Tibial artery (tissue), 4 donors: ENCODE data around the gene FAM78A.

Experiments used
- DNase-seq, 2 donors: peaks; one replicate each; pipeline ENCODE4 v3.0.0-alpha.2; 2019
- H3K27ac ChIP-seq, 2 donors: fragments of 200-600 bp; sonication (generic) in 1 of 2; 1 replicate in 1 of 2; 2 replicates in 1 of 2; pipeline ENCODE4 v1.5.1; 2018 to 2019; ENCODE audit warnings: mild to moderate bottlenecking in 1 of 2
- H3K27me3 ChIP-seq, 2 donors: fragments of 200-600 bp; sonication (generic) in 1 of 2; one replicate each; pipeline versions ENCODE4 v1.5.1 to v1.6.0; 2016 to 2019
- H3K36me3 ChIP-seq, 3 donors: fragments of 200-600 bp; sonication (generic) in 2 of 3; one replicate each; pipeline ENCODE4 v1.5.1; 2016 to 2019; ENCODE audit warnings: mild to moderate bottlenecking in 2 of 3
- H3K4me1 ChIP-seq, 4 donors: fragments of 200-600 bp; sonication (generic) in 2 of 4; 1 replicate in 3 of 4; 2 replicates in 1 of 4; pipeline ENCODE4 v1.5.1; 2016 to 2019
- H3K4me3 ChIP-seq, 2 donors: fragments of 200-600 bp; sonication (generic) in 1 of 2; 1 replicate in 1 of 2; 2 replicates in 1 of 2; pipeline ENCODE4 v1.5.1; 2018 to 2019; ENCODE audit warnings: mild to moderate bottlenecking in 2 of 2
- H3K9me3 ChIP-seq, 3 donors: fragments of 200-600 bp; sonication (generic) in 1 of 3; one replicate each; pipeline ENCODE4 v1.5.1; 2016 to 2019
- intact Hi-C: fragments of 100-400 bp; cut with DNase I; formaldehyde crosslinking; loops from one replicate; pipeline ENCODE4 v1.15.0; 2023; ENCODE audit warnings: low total_unique reads
- TF ChIP-seq, protein P1 (sequence below), 2 experiments: fragments of 200-600 bp in 1 of 2; fragments of 450-650 bp in 1 of 2; IDR thresholded peaks; one replicate each; pipeline ENCODE4 v1.5.1; 2017 to 2019; ENCODE audit warnings: antibody characterized with exemption in 2 of 2, mild to moderate bottlenecking in 1 of 2, moderate library complexity in 1 of 2

The FAM78A gene

DNA sequence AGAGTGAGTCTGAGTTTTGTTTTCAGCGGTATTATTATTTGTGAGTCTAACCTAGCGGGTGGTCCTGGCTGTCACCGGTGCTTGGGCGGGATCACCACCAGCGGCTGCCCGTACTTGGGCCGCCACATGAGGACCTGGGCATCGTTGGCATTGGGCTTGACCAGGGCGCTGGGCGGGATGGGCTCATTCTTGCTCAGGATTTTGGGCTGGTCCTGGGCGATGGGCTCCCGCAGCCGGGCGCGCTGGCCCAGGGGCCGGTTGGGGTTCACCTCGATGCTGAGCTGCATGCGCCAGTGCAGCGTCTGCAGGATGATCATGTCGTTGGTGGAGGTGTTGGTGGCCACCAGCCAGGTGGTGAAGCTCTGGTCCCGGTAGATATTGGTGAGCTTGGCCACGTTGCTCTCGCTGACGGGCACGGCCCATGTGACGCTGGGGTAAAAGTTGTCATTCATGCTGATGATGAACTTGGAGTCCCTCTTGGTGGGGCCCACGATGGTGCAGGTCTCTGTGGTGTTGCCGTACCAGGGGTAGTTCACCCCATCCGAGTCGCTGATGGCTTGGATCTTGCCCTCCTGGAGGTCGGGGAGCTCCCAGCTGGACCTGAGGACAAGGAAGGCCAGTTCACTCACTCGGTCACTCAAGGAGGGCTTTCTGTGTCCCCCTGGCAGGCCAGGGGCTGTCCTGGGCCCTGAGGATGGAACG, 15.4 kb downstream of the FAM78A start:
- TF ChIP-seq, protein P1, sequence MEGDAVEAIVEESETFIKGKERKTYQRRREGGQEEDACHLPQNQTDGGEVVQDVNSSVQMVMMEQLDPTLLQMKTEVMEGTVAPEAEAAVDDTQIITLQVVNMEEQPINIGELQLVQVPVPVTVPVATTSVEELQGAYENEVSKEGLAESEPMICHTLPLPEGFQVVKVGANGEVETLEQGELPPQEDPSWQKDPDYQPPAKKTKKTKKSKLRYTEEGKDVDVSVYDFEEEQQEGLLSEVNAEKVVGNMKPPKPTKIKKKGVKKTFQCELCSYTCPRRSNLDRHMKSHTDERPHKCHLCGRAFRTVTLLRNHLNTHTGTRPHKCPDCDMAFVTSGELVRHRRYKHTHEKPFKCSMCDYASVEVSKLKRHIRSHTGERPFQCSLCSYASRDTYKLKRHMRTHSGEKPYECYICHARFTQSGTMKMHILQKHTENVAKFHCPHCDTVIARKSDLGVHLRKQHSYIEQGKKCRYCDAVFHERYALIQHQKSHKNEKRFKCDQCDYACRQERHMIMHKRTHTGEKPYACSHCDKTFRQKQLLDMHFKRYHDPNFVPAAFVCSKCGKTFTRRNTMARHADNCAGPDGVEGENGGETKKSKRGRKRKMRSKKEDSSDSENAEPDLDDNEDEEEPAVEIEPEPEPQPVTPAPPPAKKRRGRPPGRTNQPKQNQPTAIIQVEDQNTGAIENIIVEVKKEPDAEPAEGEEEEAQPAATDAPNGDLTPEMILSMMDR (IDR thresholded peaks at IDR 0.05) = no peak
- Histone ChIP-seq H3K36me3 (peaks cover 0 to 9% (median 8%) of the 10 kb centered on the region in 3 donors), H3K4me1 (peaks cover 0 to 6% (median 2%) of the 10 kb centered on the region in 4 donors), H3K27me3 (no peaks in the 10 kb centered on the region), H3K9me3 (no peaks in the 10 kb centered on the region), H3K4me3 (no peak overlapping the region), H3K27ac (no peak overlapping the region)
- DNase-seq = no peak
- intact Hi-C loops = no loop called here

DNA sequence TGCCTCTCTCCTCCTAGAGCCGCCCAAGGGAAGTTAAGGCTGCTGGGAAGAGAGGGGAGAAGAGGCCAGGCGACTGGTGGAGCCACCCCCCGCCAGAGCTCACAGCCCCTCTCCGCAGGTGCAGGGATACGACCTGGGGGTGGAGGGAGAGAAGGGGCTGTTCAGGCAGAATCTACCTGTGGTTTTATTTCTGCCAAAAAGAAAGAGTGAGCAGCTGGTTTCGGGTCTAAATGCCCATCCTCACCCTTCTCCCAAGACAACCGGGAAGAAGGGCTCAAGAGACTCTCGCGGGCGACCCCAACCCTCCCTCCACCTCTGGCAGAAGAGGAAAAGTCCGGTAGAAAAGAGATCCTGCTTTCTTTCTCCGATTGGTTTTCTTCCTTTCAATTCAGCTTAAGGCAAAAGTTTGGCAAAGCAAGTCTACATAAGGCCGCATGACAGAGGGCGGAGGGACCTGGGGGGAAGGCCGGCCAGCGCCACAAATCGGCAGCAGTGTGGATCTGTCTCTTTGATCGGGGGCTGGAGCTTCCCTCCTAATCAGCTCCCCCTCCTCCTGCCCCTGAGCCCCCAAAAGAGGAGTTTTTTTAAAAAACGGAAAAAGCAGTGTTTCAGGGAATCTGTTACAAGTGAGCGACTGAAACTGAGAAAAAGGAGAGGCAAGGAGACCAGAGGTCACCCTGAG, 16.3 kb downstream of the FAM78A start:
- DNase-seq = no peak
- Histone ChIP-seq H3K27ac (no peak overlapping the region), H3K4me3 (no peak overlapping the region), H3K36me3 (peaks cover 0 to 9% (median 8%) of the 10 kb centered on the region in 3 donors), H3K4me1 (peaks cover 0 to 6% (median 2%) of the 10 kb centered on the region in 4 donors), H3K27me3 (no peaks in the 10 kb centered on the region), H3K9me3 (no peaks in the 10 kb centered on the region)
- intact Hi-C loops = no loop called here
- TF ChIP-seq, protein P1 (IDR thresholded peaks at IDR 0.05) = no peak

DNA sequence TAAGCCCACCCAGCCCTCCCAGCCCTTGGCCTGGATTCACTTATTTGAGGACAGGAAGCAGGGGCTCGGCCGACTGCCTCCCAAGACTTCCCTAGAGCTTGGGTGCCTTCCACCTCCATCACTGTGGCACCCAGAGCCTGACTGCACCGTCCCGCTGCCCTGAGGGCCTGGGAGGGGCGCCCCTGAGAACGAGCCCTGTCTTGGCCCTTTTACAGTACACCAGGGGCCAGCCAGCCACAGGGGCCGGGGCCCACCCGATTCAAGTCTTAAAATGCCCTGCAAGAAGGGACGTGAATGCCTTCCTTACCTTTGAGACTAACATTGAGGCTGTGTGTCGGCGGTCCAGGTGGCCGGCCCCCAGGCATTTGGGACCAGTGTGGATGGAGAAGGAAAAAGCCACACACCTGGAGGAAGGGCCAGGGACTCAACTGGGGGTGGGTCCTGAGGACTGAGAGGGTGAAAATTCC, 16.8 kb downstream of the FAM78A start:
- Histone ChIP-seq H3K36me3 (peaks cover 0 to 9% (median 8%) of the 10 kb centered on the region in 3 donors), H3K9me3 (no peaks in the 10 kb centered on the region), H3K27ac (no peak overlapping the region), H3K4me1 (peaks cover 0 to 6% (median 2%) of the 10 kb centered on the region in 4 donors), H3K4me3 (no peak overlapping the region), H3K27me3 (no peaks in the 10 kb centered on the region)
- no peak for DNase-seq
- intact Hi-C loops = no loop called here
- TF ChIP-seq, protein P1 (IDR thresholded peaks at IDR 0.05) = no peak

DNA sequence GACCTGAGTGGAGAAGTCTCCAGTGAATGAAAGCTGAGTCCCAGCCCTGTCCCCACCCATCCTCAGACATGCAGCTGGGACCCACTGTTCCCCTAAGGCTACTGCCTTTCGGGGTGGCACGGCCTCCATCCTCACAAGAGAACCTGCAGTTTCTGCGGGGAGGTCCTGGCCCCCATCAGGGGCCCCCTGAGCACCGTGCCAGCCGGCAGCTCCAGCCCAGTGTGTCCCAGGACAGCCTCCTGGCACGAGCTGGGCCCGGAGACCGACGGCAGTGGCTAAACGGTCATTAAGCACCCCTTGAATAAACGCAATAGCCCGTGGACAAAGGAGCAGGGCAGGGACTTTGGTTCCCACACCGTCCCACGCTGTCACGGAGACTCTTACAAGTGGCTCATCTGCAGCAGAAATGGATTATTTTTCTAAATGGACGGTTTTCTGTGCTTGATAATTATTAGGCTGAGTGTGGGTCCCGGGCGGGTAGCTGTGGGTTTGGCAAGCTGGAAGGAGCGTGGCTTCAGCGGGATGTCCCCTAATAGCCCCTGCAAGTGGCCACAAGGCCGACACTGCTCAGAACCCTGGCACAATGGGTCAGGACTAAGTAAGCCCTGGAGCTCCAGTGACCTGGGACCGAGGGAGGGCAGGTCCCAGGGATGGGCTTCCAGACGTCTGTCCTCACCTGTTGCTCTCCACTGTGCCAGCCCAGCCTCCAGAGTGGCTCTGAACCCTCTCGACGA, 17.4 kb downstream of the FAM78A start:
- Histone ChIP-seq H3K27ac (no peak overlapping the region), H3K4me3 (no peak overlapping the region), H3K9me3 (no peaks in the 10 kb centered on the region), H3K27me3 (no peaks in the 10 kb centered on the region), H3K4me1 (peaks cover 0 to 6% (median 2%) of the 10 kb centered on the region in 4 donors), H3K36me3 (peaks cover 0 to 9% (median 8%) of the 10 kb centered on the region in 3 donors)
- DNase-seq = no peak
- intact Hi-C loops = no loop called here
- TF ChIP-seq, protein P1 (IDR thresholded peaks at IDR 0.05) = no peak

DNA sequence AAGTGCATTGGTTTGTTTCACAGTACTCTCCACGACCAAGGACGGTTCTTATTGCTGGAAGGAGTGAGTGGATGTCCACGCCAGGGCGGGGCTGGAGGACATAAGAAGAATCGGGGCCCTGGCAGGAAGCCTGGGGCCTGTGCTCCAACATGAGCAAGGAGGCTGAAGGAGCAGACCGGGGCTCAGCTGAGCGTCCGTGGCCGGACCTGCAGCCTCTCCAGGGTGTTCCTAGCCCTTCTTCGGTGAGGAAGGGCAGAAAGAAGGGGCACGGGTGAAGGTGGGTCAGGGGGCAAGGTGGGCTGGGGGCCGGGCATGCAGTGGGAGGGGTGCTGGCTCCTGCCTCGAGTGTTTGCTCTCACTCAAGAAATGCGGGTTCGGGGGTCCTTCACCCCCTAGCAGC, 18.1 kb downstream of the FAM78A start:
- no peak overlapping the region for H3K4me3 ChIP-seq
- peaks cover 0 to 9% (median 8%) of the 10 kb centered on the region in 3 donors for H3K36me3 ChIP-seq
- intact Hi-C loops = no loop called here
- H3K27ac ChIP-seq = no peak overlapping the region
- peaks cover 0 to 6% (median 2%) of the 10 kb centered on the region in 4 donors for H3K4me1 ChIP-seq
- no peaks in the 10 kb centered on the region for H3K9me3 ChIP-seq
- H3K27me3 ChIP-seq = no peaks in the 10 kb centered on the region
- DNase-seq = peak in 1 of 2 donors; percentile 53
- TF ChIP-seq, protein P1 (IDR thresholded peaks at IDR 0.05) = no peak
